Sigmoid colon (tissue), 7 donors: ENCODE measurements around the gene COPB1. TPM values are rescaled to one million over a fixed set of nuclear protein-coding genes. Genes with fewer than 3 reads are reported as not detected.

Experiments used
- DNase-seq: peaks from one replicate; pipeline ENCODE4 v3.0.0-alpha.2; 2019
- H3K27ac ChIP-seq, 4 donors: fragments of 200-600 bp; sonication (generic); one replicate each; pipeline ENCODE4 v1.5.1; 2016 to 2019; ENCODE audit warnings: mild to moderate bottlenecking in 1 of 4
- H3K27me3 ChIP-seq, 3 donors: fragments of 200-600 bp; sonication (generic); one replicate each; pipeline ENCODE4 v1.5.1; 2019; ENCODE audit warnings: mild to moderate bottlenecking in 1 of 3
- H3K36me3 ChIP-seq, 4 donors: fragments of 200-600 bp; sonication (generic); one replicate each; pipeline ENCODE4 v1.5.1; 2016 to 2019
- H3K4me1 ChIP-seq, 4 donors: fragments of 200-600 bp; sonication (generic); one replicate each; pipeline ENCODE4 v1.5.1; 2017 to 2019
- H3K4me3 ChIP-seq, 4 donors: fragments of 200-600 bp; sonication (generic); one replicate each; pipeline ENCODE4 v1.5.1; 2017 to 2019; ENCODE audit warnings: mild to moderate bottlenecking in 2 of 4, moderate library complexity in 1 of 4
- H3K9me3 ChIP-seq, 4 donors: fragments of 200-600 bp in 3 of 4; sonication (generic) in 3 of 4; one replicate each; pipeline versions ENCODE4 v1.5.1 to v1.6.1; 2013 to 2019
- EP300 ChIP-seq, 4 donors: sonication (generic); formaldehyde crosslinking; IDR thresholded peaks; one replicate each; pipeline ENCODE4 v1.6.1; 2017; ENCODE audit warnings: antibody characterized with exemption in 4 of 4
- POLR2A ChIP-seq, 2 donors: fragments of 450-650 bp; IDR thresholded peaks; one replicate each; pipeline ENCODE4 v1.6.1; 2016; ENCODE audit warnings: antibody characterized with exemption in 2 of 2, mild to moderate bottlenecking in 2 of 2, moderate library complexity in 2 of 2
- POLR2AphosphoS5 ChIP-seq, 4 donors: sonication (generic); formaldehyde crosslinking; IDR thresholded peaks; one replicate each; pipeline ENCODE4 v1.6.1; 2017; ENCODE audit warnings: antibody characterized with exemption in 4 of 4
- WGBS, 2 donors: extraction: QIAGEN DNeasy Blood & Tissue Kit; methylation state at CpG; one replicate each; pipeline ENCODE4 v1.1.7; 2013; 5-methylcytosine and 5-hydroxymethylcytosine counted together
- intact Hi-C: fragments of 100-400 bp; cut with DNase I; formaldehyde crosslinking; loops from one replicate; pipeline ENCODE4 v1.15.1; 2023
- polyA plus RNA-seq, 3 donors: library from polyadenylated mRNA; stranded (reverse); fragments of 200-250 nt; gene quantifications; one replicate each; pipeline ENCODE4 v1.2.3, GENCODE V29; 2013
- total RNA-seq, 4 donors: library from RNA; depleted of rRNA; stranded (reverse); fragments of >200 nt; gene quantifications; one replicate each; pipeline ENCODE4 v1.1.0, GENCODE V29; 2016
- TF ChIP-seq, protein P1 (sequence below), 4 experiments: fragments of 450-650 bp in 3 of 4; fragments of 200-600 bp in 1 of 4; IDR thresholded peaks; one replicate each; pipeline ENCODE4 v1.5.1; 2016 to 2019; ENCODE audit warnings: antibody characterized with exemption in 4 of 4, mild to moderate bottlenecking in 3 of 4, moderate library complexity in 2 of 4
- donor health status: healthy with polysubstance abuse.
- donor health status: Bipolar disorder and iron deficiency.
- donor health status: healthy.

The COPB1 gene
- total and polyA plus RNA-seq, 7 donors, result 54.6 to 103 (median 70.2) TPM

DNA sequence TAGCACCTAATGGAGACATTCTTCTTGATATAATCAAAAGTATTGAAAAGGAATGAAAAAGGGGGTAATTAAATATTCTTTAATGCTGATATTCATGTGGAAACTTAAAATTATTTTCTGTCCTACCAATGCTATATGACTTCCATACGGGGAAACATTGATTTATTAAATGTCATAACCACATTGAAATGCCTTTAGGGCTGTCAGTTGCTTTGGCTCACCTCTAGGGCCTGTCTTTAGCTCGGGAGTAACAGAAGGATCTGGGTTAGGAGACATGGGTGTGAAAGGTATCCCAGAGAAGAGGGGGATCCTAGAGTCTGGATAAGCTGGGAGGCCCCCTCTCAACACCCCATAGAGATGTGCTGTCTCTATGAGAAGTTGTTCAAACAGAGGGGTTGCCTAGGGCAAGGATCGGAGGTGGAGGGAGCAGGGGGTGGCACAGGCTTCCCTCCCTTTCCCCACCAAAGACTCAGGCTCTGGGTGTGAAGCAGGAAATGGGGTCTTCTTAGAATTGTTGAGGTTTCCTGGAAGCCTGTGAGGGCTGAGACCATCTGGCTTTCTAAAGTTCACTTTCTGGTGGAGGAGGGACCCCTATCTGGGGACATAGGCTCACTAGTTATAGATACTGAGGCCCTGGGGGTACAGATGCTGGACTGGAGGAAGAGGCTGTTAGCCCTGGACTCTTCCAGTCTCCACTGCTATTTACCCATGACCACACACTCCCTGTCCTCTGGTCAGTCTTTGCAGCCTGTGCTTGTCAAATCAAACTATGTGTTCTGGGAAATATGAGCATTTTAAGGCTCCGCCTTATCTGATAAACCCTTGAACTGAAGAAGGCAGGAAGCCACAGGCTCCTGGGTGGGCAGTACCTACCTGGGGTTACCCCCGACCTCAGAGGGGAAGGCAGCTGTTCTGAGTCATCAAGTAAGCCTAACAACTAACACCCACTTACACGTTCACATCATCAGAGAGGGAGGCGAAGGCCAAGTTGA lies 84.8 kb downstream of the COPB1 start:
- H3K4me1 ChIP-seq, result peaks cover 0 to 48% (median 24%) of the 10 kb centered on the region in 4 donors
- peak overlapping the region in 2 of 4 donors; percentile 46 to 65 for H3K27ac ChIP-seq
- WGBS, 2 donors, result 46 to 57% methylated on average over 7 of the region's 7 CpGs
- no peak for DNase-seq
- intact Hi-C loops, result no loop called here
- no peaks in the 10 kb centered on the region for H3K36me3 ChIP-seq
- H3K27me3 ChIP-seq, result no peaks in the 10 kb centered on the region
- TF ChIP-seq EP300 (IDR thresholded peaks at IDR 0.05) (no peak), POLR2AphosphoS5 (IDR thresholded peaks at IDR 0.05) (no peak), POLR2A (IDR thresholded peaks at IDR 0.05) (no peak)
- TF ChIP-seq, protein P1, sequence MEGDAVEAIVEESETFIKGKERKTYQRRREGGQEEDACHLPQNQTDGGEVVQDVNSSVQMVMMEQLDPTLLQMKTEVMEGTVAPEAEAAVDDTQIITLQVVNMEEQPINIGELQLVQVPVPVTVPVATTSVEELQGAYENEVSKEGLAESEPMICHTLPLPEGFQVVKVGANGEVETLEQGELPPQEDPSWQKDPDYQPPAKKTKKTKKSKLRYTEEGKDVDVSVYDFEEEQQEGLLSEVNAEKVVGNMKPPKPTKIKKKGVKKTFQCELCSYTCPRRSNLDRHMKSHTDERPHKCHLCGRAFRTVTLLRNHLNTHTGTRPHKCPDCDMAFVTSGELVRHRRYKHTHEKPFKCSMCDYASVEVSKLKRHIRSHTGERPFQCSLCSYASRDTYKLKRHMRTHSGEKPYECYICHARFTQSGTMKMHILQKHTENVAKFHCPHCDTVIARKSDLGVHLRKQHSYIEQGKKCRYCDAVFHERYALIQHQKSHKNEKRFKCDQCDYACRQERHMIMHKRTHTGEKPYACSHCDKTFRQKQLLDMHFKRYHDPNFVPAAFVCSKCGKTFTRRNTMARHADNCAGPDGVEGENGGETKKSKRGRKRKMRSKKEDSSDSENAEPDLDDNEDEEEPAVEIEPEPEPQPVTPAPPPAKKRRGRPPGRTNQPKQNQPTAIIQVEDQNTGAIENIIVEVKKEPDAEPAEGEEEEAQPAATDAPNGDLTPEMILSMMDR (IDR thresholded peaks at IDR 0.05), result no peak
- H3K9me3 ChIP-seq, result no peaks in the 10 kb centered on the region
- H3K4me3 ChIP-seq, result no peak overlapping the region

GRCh38 chr11:14413307-14414069 lies 86.1 kb downstream of the COPB1 start:
- peak overlapping the region in 3 of 4 donors; percentile 46 to 65 (median 51) for H3K27ac ChIP-seq
- no peak overlapping the region for H3K4me3 ChIP-seq
- no peak for TF ChIP-seq POLR2A (IDR thresholded peaks at IDR 0.05)
- no peak for TF ChIP-seq POLR2AphosphoS5 (IDR thresholded peaks at IDR 0.05)
- TF ChIP-seq EP300 (IDR thresholded peaks at IDR 0.05), result no peak
- 88 to 93% methylated on average over 4 of the region's 4 CpGs for WGBS, 2 donors
- H3K9me3 ChIP-seq, result no peaks in the 10 kb centered on the region
- DNase-seq, result peak; percentile 70
- H3K36me3 ChIP-seq, result no peaks in the 10 kb centered on the region
- H3K27me3 ChIP-seq, result no peaks in the 10 kb centered on the region
- peaks cover 0 to 48% (median 24%) of the 10 kb centered on the region in 4 donors for H3K4me1 ChIP-seq
- intact Hi-C loops, result no loop called here

DNA sequence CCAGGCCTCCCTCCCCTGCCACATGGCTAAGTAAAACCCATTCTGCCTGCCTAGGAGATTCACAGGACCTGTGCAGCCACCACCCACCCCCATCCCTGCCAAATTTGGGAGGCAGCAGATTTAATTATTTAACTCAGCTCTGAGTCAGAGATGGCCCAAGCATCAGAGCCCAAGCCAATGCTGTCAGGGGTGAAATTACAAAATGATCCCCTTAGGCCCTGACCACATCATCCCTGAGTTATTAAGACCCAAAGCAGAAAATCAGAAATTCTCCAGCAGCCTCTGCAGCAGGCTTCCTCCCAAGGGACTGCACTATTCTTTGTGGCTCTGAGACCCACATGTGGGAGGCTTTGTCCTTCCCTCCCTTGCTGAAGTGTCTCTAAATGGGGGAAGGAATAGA lies 87.8 kb downstream of the COPB1 start:
- Histone ChIP-seq H3K4me3 (no peak overlapping the region), H3K9me3 (no peaks in the 10 kb centered on the region), H3K27ac (peak overlapping the region in 1 of 4 donors; percentile 14), H3K4me1 (peaks cover 0 to 35% (median 16%) of the 10 kb centered on the region in 4 donors), H3K27me3 (no peaks in the 10 kb centered on the region), H3K36me3 (no peaks in the 10 kb centered on the region)
- intact Hi-C loops, result no loop called here
- TF ChIP-seq POLR2A (IDR thresholded peaks at IDR 0.05) (no peak), POLR2AphosphoS5 (IDR thresholded peaks at IDR 0.05) (no peak), EP300 (IDR thresholded peaks at IDR 0.05) (no peak)
- TF ChIP-seq, protein P1 (IDR thresholded peaks at IDR 0.05), result no peak
- peak; percentile 74 for DNase-seq

DNA sequence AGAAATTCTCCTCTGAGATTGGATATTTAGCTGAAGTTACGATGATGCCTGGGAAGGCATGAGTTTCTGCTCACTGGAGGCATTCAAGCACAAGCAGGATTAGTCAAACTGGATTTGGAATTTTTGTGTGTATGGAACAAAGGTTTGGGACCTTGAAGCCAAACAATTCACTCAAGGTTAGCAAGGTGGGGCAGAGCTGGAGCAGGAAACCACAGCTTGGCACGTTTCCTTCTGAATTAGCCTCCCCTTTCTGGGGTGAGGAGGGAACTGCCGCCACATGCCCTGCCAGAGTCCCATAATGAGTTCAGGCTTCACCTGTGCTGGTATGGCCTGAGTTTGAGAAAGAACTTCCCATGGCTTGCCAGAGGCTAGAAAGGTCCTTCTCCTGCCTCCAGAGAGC lies 89.7 kb downstream of the COPB1 start:
- H3K27ac ChIP-seq, result no peak overlapping the region
- H3K27me3 ChIP-seq, result no peaks in the 10 kb centered on the region
- intact Hi-C loops, result no loop called here
- WGBS, 2 donors, result 31 to 60% methylated on average over 3 of the region's 3 CpGs
- no peaks in the 10 kb centered on the region for H3K9me3 ChIP-seq
- H3K4me1 ChIP-seq, result peaks cover 0 to 31% (median 12%) of the 10 kb centered on the region in 4 donors
- H3K36me3 ChIP-seq, result no peaks in the 10 kb centered on the region
- no peak for DNase-seq
- no peak for TF ChIP-seq POLR2AphosphoS5 (IDR thresholded peaks at IDR 0.05)
- TF ChIP-seq EP300 (IDR thresholded peaks at IDR 0.05), result no peak
- TF ChIP-seq, protein P1 (IDR thresholded peaks at IDR 0.05), result no peak
- TF ChIP-seq POLR2A (IDR thresholded peaks at IDR 0.05), result no peak
- H3K4me3 ChIP-seq, result no peak overlapping the region

- TF ChIP-seq, protein P1 (IDR thresholded peaks at IDR 0.05), result no peak
- no peak for TF ChIP-seq POLR2AphosphoS5 (IDR thresholded peaks at IDR 0.05)
- TF ChIP-seq EP300 (IDR thresholded peaks at IDR 0.05), result no peak
- TF ChIP-seq POLR2A (IDR thresholded peaks at IDR 0.05), result no peak
- DNase-seq, result no peak
- 96 to 97% methylated on average over 2 of the region's 2 CpGs for WGBS, 2 donors
These were observed 91.0 kb downstream of the COPB1 start for GRCh38 chr11:14408612-14409011.

More at GRCh38 chr11:14408612-14409011, 91.0 kb downstream of the COPB1 start:
- no peak overlapping the region for H3K4me3 ChIP-seq
- H3K27me3 ChIP-seq, result no peaks in the 10 kb centered on the region
- H3K4me1 ChIP-seq, result peaks cover 0 to 21% (median 9%) of the 10 kb centered on the region in 4 donors
- H3K9me3 ChIP-seq, result no peaks in the 10 kb centered on the region
- intact Hi-C loops, result no loop called here
- H3K27ac ChIP-seq, result no peak overlapping the region
- no peaks in the 10 kb centered on the region for H3K36me3 ChIP-seq
